HG03354 (cell line): ENCODE results near the gene RUFY2.
A peak's percentile ranks its signal among the peaks of the same experiment; 100 is the strongest.

Source experiments
- ATAC-seq: cut with Tn5 transposase; IDR thresholded peaks from one replicate; pipeline ENCODE4 v1.9.1; 2021; ENCODE audit warnings: mild to moderate bottlenecking; ENCODE audit not compliant: unreplicated experiment, poor library complexity, severe bottlenecking

RUFY2 gene

DNA sequence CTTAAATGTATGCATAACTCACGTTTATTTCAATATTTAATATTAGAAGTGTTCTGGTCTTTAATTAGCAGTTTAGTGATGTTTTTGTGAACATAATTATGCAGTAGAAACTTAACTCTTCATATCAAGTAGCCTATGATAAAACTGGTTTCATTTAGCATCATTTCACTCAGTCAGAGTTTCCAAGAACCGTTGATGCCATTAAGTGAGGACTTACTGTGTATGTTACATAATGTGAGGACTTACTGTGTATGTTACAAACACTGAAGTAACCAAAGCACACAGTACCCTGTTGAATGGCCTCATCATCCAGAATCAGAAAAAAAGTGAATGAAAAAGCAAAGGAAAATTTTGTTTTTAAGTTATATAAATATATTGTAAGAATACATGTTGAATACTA lies 41.5 kb downstream of the RUFY2 start:
- no peak for ATAC-seq

DNA sequence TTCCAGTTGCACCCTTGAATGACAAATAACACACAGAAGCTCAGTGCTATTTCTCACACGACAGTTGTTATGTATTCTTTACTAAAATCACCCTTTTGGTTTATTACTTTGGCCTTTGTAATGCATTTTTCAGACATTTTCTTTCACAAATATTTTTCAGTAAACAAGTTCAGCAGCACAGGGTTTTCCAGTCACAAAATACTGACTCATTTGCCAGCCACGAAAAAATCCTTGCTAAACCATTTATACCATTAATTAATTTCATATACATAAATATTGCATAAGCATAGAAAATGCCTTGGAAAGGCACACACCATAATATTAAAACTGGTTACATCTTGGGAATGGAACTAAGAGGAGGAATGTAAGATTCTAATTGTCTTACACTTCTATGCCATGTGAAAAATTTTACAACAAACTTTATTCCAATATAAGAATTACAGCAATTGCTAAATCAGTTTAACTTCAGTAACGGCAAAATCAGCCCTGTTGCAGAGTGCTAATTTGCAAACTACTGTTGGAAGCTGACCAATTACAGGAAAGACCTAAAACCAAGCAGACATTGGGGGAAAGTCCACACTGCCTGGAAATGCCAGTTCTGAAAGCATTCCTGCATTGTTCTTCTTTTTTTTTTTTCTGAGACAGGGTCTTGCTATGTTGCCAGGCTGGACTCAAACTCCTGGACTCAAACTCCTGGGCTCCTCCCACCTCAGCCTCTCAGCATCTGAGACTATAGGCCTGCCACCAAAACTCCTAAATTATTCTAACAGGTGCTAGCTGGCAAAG lies 42.8 kb downstream of the RUFY2 start:
- ATAC-seq: no peak

- ATAC-seq: no peak
Observed at GRCh38 chr10:68362590-68362989, 44.5 kb downstream of the RUFY2 start.

DNA sequence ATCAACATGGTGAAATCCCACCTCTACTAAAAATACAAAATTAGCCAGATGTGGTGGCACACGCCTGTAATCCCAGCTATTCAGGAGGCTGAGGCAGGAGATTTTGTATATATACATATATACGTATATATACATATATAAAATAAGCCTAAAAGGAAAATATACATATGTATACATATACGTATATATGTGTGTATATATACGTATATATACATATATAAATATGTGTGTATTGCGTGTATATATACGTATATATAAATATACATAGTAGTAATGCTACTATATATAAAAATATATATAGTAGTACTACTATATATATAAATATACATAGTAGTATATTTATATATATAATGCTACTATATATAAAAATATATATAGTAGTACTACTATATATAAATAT lies 47.9 kb downstream of the RUFY2 start:
- ATAC-seq: no peak

DNA sequence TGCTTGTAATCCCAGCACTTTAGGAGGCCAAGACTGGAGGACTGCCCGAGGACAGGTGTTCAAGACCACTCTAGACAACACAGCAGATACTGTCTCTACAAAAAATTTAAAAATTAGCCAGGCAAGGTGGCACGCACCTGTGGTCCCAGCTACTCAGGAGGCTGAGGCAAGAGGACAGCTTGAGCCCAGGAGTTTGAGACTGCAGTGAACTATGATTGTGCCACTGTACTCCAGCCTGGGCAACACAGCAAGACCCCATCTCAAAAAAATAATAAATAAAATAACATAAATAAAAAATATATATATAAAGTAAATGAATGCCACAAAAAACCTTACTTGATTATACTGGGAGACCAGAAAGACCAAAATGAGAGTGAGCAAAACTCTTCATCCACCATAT lies 53.5 kb downstream of the RUFY2 start:
- ATAC-seq: no peak

GRCh38 chr10:68348265-68348741 lies 58.8 kb downstream of the RUFY2 start:
- ATAC-seq: peak; percentile 61

- no peak for ATAC-seq
Observed at GRCh38 chr10:68346774-68347173, 60.3 kb downstream of the RUFY2 start.

- ATAC-seq: no peak
Observed at GRCh38 chr10:68345621-68346020, 61.5 kb downstream of the RUFY2 start.

DNA sequence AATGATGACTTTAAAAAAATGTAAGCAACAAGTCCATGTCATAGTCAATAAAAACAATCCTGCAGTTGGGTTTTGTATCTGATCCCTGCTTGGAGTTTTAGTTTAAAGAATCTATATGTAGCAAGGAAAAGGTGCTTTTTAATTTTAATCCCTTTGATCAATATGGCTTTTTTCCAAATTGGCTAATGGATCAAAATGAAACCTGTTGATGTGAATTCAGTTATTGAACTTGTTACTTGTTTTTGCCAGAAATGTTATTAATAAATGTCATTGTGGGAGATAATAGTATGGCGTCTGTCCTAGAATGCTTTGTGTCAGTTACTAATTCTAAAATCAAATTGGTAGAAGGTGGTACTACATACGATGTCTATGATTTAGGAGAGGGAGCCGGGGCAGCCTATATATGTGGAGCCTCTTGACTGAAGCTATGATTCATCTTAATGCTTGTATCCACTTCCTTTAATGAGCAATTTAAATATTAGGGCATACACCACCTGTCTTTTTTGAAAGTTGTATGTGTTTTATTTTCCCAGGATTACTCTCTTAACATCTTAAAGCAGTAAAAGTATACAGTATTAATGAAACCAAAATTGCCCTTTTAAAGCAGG lies 64.1 kb downstream of the RUFY2 start:
- ATAC-seq: no peak

DNA sequence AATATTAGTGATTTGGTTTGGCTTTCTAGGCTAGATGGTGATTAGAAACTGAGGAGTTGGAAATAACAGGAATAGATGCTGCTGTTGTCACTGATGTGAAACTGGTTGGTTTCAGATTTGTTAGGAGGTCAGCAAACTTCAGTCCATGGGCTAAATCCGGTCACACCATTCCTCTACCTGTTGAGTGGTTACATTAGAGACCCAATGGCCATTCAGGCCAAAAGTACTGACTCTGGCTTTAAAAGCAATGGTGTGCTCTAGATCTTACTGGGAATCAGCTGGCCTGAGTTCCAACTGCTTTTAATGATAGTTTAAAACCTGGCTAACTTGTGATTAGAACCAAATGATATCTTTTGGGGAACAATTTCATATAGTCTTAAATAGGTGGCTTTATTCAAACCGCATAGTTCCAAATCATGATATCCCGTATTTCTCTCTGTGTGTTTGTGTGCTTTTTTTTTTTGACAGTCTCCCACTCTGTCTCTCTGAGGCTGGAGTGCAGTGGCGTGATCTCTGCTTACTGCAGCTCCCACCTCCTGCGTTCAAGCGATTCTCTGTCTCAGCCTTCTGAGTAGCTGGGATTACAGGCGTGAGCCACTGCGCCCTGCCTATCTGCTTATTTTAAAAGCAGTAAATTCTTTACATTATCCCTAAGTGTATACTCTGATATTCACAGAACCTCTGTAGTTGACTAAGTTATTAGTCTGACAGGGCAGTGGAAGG lies 66.6 kb downstream of the RUFY2 start:
- no peak for ATAC-seq

- no peak for ATAC-seq
Observed at GRCh38 chr10:68336754-68337351, 70.2 kb downstream of the RUFY2 start.

DNA sequence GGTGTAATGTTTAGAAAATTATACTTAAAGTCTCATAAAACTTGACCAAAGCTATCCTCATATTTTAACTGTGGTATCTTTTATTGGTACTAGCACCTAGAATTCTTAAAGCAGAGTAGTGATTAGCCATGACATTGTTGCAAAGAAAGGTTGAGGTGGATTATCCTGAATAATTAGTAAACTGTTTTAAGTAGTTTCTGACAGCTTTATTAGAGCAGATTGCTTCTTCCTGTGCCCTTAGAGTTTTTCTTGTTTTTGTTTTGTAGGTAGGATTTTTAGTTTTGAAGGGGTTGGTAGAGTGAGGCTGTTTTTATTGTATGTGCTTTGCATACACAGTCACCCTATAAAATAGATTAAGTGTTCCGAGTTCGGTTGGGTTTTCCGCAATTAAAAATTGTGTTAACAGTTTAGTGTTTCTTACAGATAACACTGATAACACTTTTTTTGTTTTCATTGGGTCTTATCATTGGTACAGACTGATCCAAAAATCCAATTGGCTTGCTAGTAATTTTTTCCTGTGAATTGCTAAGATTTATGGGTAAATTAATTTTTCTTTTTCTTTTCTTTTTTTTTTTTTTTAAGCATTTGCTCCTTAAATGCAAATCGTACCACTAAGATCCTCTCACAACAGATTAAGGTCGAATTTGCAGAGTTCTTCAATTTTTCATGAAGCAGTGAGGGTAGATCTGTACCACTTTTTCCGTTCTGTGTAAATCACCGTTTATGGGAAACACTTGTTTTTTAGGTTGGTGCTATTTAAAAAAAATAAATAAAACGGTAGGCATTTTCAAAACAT lies 72.2 kb downstream of the RUFY2 start:
- no peak for ATAC-seq

DNA sequence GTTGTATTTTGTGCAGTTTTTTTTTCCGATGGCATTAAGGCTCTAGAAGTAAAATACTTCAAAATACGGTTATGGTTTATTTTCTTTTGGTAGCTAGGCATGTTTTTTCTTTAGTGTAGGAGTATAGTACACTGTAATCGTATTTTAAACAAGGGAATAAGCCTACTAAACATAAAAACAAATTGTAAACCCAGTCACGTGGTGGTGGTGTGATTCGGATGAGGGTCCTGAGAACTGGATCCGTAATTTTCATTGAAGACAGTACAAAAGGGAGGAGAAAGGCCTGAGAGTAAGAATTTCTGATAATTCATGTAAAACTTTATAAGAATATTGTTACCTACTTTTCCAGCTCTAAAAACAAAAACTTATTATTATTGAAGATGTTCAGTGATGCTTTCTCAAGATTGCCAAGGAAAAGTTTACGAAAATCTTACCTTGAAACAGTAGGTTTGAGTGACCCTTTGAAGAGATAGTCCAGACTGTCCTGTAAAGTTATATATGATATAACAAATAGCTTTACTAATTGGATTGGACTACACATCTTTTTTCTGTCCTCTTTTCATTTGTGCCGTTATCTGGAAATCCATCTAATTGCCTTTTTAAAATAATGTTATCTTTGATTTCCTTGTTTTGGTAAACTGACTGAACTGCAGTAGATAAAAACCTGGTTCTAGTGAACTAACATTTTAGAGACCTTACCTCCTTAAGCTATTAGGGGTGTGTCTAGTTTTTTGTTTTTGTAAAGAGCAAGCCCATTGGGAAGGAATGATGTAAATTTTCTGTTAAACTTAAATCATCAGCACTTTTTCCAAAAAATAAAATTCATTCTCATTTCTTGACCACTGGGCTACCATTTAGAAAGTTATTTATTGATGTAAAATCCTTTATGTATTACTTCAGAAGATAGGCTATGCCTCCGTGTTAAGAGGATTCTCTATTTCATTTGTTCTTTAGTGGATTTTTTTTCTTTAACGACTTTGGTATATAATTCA lies 73.3 kb downstream of the RUFY2 start:
- ATAC-seq: no peak

DNA sequence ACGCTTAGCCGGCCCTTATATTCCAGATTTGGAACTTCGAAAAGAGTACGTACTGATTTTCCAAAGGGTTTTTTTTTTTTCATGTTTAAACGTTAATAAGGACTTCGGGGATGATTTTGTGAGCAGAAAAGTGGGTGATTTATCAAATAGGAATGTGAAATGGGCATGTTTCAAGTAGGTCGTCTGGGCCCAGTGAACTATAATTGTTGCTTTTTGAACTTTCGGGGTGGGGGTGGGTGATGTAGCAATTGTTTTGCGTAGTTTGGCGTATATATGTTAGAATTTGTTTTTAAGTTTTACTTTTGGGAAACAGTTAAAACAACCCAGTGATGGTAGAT lies 74.0 kb downstream of the RUFY2 start:
- no peak for ATAC-seq

DNA sequence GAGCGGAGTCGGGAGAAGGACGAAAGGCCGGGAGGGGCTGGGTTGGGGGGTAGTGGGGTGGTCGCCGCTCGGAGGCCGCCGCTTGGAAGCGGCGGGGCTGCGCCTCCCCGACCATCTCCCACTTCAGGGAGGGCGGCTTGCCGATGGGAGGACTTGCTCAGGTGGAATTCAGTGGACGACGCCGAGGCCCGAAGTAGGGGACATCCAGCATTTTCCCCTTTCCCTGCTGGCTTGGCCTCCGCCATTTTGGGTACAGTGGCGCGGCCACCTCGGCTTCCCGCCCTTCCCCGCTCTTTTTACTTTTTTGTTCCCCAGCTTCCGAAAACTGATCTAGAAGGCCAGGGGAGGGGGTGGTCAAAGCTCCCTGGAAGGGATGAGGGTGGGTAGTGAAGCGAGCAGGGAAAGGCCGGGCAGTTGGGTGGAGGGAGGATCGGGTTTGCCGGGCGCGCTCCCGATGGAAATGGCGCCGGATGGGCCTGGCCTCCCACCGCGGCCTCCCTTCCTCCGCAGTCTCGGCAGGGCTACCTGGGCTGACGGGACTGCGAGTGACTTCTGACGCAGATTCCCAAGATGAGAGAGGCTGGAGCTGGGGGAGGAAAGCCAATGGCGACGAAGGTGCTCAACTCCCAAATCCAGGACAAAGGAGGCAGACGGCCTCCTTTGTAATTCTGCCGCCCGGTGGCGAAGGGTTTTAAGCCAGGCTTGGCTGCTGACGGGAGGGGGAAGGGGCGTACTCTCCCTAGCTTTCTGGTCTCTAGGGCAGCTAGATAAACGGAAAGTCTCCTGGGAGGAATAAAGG lies 74.6 kb downstream of the RUFY2 start, which contains the start of gene PBLD:
Gene PBLD, minus strand, starts transcription at position 670 of the 799 bp plus-strand sequence. CDS start 26,084 bp downstream, outside the sequence.
- peak; percentile 34 for ATAC-seq

- ATAC-seq: peak; percentile 85
Observed at GRCh38 chr10:68331455-68332258, 75.4 kb downstream of the RUFY2 start, which contains the start of gene HNRNPH3. HNRNPH3 (plus strand) TSS chr10:68332064; CDS start chr10:68337222, 5,158 bp downstream.
